Pons (tissue), 1 donor: ENCODE results near the gene MDM4.

ENCODE experiments used
- DNase-seq: peaks from one replicate; pipeline ENCODE4 v3.0.0-alpha.2; 2016; ENCODE audit warnings: low spot score

MDM4 gene

GRCh38 chr1:204491655-204492054, 24.6 kb upstream of the MDM4 start:
- DNase-seq, result no peak

GRCh38 chr1:204493145-204493983, 22.8 kb upstream of the MDM4 start:
- DNase-seq, result no peak

DNA sequence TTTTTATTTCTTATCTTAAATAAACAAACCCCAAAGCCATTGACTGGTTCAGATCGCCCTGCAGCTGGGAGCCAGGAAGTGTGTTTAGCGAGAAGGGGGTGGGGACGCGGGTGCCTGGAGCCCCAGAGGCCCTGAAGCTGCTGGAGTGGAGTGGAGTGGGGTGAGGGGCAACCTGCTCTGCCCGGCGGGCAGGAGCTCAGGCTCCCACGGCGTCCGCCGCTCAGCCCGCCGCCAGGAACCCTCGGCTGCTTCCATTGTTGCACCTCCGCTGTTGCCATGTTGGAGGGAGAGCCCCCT, 22.3 kb upstream of the MDM4 start:
- no peak for DNase-seq

- peak; percentile 92 for DNase-seq
Measured at GRCh38 chr1:204494281-204495077, 21.7 kb upstream of the MDM4 start, which contains the start of gene PIK3C2B. PIK3C2B (minus strand) TSS chr1:204494805; CDS start chr1:204469802, 25,003 bp downstream.

DNA sequence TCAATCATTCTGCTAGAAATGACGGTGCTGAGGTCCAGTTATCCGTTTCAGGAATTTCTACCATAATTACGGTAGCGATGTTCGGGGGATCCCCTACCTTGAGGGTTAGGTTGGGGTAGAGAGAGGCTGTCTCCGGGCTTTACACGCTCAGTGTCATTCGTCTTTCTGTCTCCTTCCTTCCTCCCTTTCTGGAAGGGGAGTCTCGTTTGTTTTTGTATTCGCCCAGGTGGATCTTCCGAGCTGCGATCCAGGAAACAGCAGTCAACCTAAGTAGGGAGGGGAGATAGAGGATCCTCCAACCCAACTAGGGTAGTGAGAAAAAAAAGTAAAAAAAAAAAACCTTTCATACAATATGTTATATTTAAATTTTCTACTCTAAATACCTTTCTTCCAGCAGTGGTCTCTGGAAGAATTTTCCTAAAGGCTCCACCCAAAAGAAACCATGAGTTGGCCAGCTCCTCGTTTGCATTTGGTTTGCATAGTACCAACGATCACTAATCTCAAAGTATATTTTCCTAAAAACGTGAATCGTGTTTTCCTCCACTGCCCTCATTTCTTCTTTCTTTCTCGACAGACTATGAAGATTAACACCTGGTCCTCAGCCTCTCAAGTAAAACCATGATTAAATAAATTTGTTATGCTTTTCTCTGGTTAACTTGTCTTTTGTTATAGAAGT, 21.0 kb upstream of the MDM4 start:
- DNase-seq, result no peak

GRCh38 chr1:204495777-204496176, 20.4 kb upstream of the MDM4 start:
- DNase-seq, result no peak

GRCh38 chr1:204498981-204499380, 17.2 kb upstream of the MDM4 start:
- DNase-seq, result no peak

GRCh38 chr1:204499511-204500468, 16.4 kb upstream of the MDM4 start:
- no peak for DNase-seq

DNA sequence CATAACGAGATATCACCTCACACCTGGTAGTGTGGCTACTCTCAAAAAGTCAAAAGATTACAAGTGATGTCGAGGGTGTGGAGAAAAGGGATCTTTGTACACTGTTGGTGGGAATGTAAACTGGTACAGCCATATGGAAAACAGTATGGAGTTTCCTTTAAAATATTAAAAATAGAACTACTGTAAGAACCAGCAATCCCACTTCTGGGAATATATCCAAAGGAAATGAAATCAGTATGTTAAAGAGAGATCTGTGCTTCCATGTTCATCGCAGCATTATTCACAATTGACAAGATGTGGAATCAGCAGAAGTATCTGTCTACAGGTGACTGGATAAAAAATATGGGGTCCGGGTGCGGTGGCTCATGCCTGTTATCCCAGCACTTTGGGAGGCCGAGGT, 14.0 kb upstream of the MDM4 start:
- no peak for DNase-seq

DNA sequence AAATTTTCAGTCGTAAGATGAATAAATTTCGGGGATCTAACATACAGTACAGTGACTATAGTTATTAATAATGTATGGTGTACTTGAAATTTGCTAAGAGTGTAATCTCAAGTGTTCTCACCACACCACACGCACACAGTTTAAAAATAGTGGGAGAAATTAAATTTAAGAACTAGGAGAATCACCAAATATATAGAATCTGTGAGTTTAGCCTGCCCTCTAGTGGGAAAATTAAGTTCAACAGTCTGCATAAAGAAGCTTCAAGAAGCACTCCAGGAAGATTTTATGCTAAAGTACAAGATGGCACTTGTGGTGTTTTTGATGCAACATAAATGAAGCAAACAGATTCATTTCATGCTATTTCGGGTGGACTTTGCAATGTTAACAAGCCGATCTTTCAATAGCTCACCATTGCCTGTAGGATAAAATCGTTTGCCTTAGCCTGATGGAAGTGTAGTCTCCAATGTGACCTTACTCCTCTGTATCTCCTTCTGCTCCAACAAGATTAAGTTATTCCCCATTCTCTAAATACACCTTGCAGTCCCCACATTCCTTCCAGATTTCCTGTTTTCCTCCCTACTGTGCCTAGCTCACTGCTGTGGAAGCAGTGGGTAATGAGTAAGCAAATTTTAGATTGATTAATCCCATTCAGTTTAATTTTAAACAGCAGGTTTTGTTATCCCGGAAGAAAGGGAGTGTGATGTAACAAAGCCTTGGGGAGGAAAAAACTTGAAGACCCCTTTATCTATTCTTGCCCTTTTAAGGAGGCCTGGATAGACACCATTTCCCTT, 12.9 kb upstream of the MDM4 start:
- DNase-seq, result peak; percentile 93

GRCh38 chr1:204503913-204504519, 12.2 kb upstream of the MDM4 start:
- no peak for DNase-seq

DNA sequence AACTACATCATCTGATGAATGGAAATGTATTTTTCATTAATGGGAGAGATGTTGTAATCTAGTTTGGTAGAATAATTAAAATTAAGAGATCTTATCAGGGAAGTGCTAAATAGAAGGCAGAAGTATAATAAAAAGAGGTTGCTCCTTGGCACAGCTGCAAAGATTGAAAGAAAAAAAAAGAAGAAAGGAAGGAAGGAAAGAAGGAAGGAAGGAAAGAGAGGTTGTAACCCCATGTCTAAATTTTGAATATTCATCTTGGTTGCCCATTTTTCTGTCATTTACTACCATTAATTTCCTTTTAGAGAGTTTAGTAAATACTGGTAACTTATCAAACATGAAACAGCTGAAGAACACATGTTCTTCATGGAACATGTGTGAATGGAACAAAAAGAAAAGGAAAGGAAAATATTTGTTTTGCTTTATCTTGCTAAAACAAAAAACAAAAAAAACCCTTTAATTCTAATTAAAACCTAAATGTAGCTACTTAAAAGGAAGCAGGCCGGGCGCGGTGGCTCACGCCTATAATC, 10.5 kb upstream of the MDM4 start:
- DNase-seq, result no peak

GRCh38 chr1:204506201-204506968, 9.8 kb upstream of the MDM4 start:
- DNase-seq, result peak; percentile 90

DNA sequence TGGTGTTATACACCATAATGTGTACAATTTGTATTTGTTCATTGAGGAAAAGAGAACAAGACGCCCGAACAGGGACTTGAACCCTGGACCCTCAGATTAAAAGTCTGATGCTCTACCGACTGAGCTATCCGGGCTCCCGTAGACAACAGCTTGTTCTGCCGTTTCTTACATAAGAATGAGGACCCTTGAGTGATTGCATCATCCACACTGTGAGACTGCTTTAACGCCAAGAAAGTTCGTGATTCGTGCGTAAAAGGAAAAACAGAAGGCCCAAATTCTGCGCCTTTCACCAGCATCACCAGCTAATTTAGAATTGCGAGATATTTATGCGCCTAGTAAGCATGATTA, 9.3 kb upstream of the MDM4 start:
- DNase-seq, result peak; percentile 98

DNA sequence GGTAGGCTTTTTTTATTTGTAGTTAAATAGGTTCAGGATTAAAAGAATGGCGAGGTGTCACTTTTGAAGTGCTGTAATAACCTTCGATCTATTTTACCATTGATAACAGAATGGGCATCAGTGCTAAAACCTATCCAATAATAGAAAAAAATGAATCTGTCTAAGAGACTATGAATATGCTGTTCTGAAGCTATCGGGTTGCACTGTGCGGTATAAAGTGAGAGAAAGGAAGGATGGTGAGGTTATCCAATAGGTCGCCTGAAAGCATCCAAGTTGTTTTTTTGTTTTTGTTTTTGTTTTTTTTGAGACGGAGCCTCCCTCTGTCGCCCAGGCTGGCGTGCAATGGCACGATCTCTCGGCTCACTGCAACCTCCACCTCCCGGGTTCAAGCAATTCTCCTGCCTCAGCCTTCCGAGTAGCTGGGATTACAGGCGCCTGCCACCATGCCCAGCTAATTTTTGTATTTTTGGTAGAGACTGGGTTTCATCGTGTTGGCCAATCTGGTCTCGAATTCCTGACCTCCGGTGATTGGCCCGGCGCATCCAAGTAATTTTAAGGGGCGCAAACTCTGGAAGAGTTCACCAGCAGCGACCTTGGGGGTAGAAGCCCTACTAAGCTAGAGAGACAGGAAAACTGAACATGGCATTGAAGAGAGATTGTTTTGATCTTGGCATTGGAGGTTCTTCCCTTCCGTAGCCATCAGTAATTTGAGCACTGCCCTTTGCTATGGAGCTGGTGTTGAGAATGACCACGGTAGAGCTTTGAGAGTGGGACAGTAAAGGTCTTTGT, 8.7 kb upstream of the MDM4 start:
- peak; percentile 52 for DNase-seq

DNA sequence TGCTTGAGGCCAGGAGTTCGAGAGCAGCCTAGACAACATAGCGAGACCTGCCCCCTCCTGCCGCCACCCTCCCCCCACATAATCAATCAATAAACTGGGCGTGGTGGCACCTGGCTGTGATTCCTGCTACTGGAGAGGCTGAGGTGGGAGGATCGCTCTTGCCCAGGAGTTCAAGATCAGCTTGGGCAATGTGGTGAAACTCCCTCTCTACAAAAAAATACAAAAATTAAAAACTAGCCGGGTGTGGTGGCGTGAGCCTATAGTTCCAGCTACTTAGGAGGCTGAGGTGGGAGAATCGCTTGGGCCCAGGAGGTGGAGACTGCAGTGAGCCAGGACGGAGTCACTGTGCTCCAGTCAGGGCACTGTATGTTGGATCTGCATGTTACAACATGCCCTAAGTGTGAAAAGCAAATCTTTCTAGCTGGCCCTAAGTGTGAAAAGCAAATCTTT, 7.0 kb upstream of the MDM4 start:
- no peak for DNase-seq

DNA sequence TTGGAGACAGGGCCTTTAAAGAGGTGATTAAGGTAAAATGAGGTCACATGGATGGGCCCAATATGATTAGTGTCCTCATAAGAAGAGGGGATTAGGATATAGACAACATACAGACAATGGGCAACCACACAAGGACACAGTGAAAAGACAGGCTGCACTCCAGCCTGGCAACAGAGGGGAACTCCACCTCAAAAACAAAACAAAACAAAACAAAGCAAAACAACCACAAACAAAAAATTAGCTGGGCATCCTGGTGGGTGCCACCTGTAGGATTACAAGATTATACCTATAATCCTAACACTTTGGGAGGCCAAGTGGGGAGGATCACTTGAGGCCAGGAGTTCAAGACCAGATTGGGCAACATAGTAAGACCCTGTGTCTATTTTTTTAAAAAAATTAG, 4.8 kb upstream of the MDM4 start:
- no peak for DNase-seq

- DNase-seq, result peak; percentile 82
Measured at GRCh38 chr1:204513117-204513716, 3.0 kb upstream of the MDM4 start.
